Measurements from ENCODE around the gene LRRK1.

Gene LRRK1

DNA sequence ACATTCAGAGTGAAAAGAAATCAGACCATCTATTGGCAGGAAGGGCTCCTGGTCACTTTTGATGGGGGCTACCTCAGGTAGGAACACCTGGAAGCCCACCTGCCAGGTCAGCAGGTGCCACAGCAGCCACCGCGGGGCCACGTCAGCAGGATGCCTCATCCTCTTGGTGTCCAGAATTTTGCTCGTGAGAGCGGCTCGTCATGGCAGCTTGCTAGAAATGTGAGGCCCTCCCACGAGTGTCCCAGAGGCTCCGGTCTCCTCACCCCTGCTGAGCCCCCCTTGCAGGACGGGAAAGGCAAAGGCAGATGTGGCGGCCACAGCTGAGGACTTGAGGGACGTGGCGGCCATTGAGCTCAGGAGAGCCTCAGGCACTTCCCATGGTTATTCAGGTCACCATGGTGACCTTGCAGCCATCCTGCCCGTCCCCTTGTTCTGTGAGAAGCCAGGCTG is 129.4 kb downstream of the LRRK1 start:
- no peak for DNase-seq

DNA sequence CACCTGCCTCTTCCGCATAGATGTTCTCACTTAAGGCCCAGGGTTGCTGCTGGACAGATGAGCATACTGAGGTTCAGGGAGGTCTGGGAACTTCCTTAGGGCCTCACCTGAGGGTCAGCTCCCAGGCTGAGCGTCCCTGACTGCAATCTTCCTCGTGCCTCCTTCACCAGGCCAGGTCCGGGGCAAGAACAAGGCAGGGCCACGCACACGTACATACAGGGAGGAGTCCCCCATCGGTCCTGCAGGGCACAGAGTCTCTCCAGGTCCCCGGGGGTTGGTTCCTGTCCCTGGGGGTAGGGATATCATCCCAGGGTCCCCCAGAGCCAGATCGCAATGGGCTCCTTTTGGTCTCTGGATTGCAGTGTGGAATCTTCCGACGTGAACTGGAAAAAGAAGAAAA is 130.1 kb downstream of the LRRK1 start:
- no peak for DNase-seq

DNA sequence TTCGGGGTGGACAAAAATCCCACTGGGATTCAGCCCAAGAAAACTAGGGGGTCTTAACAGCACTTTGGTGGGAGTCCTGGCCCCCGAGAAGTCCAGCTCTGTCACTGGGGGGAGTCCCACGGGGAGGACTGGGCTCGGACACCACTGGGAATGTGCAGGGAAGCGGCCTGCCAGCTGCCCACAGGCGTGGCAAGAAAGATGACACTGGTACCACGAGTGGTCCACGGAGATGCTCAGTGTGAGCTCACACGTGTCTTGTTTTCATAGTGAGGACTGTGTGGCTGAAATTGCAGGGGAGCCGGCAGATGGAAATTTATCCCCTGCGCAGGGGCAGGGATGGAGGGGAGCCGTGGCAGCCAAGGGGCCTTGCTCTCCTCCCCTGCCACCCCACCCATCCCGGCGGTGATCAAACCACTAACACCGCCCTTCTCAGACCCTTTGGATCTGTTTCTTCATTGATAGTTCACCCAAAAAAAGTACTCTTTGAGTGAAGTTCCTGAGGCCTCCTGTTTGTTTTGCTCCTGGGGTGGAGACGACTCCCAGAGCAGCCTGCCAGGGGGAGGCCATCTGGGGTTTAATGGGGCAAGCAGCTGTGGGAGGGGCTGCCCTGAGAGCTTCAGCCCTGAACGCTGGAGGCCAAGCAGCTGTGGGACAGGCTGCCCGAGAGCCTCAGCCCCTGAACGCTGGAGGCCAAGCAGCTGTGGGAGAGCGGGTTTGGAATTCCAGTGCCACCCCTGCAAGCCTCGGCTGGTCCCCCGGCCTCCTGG is 130.9 kb downstream of the LRRK1 start:
- no peak for DNase-seq

DNA sequence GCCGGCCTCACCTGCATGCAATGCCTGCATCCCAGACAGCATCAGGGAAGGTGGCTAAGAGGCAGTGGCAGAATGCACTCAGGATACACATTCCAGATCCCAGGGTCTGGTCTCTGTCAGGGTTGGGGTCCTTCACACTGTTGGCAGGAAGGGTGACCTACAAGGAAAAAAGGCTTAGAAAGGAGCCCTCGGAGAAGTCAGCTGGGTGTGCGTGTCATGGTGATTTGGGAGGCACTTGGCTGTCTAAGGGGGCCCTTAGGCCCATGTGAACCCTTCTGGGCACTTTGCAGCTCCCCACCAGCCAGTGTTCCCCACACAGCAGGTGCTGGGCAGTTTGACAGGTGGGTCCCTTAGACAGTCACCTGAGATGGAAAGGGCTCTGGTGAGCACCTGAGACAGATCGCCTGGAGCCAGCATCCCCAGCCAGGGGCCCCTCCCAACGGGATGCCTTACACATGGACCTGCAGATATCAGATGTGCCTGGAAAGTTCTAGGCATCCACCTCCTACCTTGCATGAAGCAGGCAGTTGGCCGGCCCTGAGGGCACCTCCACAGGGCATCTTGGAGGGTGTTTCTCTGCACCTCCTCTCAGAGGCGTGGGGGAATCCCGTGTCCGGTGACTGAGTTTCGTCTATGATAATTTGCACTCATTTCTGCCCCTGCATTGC is 131.6 kb downstream of the LRRK1 start:
- no peak for DNase-seq

DNA sequence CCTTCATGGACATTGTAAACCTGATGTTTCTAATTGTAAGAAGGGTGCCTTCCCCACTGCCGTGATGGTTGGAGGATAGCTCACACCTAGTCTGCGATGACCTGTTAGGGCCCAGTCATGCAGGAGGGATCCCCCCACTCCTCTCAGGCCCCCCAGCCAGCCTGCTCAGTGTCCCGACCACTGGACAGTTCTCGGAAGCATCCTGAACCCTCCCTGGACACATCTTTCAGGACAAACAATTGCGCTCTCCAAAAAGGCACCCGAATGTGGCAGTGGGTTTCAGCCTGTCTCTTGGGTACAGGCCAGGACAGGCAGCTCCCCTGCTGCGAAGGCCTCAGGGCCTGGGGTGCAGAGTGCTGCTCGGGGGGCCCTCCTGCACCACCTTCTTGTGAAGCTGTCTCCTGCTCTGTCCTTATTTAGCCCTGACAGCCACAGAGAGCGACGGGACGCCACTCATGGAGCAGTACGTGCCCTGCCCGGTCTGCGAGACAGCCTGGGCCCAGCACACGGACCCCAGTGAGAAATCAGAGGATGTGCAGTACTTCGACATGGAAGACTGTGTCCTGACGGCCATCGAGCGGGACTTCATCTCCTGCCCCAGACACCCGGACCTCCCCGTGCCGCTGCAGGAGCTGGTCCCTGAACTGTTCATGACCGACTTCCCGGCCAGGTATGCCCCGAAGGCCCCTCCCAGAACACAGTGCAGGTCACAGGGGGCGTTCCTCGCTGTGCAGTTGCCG is 132.3 kb downstream of the LRRK1 start:
- no peak for DNase-seq

DNA sequence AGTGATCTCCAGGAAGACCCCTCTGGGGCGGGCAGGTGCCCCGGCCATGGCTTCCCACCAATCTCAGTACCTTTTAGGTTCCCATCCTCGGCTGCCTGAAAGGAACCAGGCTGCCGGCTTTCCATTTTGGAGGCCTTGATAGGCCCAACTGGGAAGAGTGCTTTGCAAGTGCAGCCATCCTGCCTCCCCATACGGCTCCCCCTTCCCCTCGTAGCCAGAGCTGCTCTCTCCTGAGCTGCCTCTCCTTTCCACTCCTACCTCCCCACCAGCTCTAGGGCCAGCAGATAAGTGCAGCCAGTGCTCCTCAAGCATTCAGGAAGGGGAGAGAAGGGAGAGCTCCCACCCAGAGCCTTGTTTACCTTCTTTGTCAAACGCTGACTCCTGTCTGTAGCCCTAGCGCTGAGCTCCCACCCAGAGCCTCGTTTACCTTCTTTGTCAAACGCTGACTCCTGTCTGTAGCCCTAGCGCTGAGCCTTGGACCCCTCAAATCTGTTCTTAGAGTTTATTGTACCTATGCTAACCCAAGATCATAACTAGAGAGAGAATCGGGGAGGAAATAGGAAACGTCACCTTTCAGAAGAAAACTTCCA is 133.0 kb downstream of the LRRK1 start:
- DNase-seq: no peak

DNA sequence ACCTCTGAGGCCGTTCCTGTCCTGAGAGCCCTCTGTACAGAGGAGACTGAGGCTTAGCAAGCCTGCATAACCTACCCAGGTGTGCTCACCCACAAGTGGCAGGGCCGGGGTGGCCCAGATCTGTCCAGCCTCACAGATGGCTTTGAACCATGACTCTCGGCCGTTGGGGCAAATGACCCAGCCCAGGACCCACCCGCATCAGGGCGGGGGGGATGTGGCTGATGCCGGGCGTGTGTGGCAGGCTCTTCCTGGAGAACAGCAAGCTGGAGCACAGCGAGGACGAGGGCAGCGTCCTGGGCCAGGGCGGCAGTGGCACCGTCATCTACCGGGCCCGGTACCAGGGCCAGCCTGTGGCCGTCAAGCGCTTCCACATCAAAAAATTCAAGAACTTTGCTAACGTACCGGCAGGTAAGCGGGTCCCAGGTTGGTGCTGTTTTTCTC is 133.5 kb downstream of the LRRK1 start:
- DNase-seq: no peak

DNA sequence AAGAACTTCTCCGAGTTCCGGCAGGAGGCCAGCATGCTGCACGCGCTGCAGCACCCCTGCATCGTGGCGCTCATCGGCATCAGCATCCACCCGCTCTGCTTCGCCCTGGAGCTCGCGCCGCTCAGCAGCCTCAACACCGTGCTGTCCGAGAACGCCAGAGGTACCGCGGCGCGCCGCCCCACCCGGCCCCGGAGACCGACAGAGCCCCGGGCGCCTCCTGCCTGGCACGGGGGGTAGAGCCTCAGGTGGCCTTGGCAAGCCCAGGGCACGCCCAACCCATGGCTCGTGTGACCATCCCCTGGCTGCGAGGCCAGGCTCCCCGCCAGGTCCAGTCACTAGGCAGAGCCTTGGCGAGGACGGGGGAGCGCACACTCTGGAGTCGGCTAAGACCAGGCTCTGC is 134.1 kb downstream of the LRRK1 start:
- no peak for DNase-seq

DNA sequence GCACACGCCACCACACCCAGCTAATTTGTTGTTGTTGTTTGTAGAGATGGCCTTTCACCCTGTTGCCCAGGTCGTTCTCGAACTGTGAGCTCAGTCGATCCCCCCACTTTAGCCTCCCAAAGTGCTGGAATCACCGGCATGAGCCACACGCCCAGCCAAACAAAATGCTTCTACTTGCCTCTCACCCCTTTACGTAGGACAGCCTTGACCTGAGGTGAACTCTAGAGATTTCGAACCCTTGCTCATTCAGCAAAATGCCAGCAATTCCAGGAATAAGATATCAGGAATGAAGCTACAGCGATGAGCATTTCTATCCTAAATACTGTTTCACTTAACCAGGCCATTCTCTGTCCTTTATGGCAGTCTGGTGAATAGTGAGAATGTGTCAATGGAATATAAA is 135.0 kb downstream of the LRRK1 start:
- DNase-seq: no peak

DNA sequence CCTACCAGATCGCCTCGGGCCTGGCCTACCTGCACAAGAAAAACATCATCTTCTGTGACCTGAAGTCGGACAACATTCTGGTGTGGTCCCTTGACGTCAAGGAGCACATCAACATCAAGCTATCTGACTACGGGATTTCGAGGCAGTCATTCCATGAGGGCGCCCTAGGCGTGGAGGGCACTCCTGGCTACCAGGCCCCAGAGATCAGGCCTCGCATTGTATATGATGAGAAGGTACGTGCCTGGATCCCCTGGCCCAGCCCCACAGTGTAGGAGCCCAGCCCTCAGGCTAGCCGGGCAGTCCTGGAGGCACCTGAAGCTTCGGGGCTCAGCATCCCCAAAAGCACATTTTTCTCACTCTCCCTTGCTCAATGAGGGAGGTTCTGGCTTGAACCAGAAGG is 135.8 kb downstream of the LRRK1 start:
- no peak for DNase-seq

DNA sequence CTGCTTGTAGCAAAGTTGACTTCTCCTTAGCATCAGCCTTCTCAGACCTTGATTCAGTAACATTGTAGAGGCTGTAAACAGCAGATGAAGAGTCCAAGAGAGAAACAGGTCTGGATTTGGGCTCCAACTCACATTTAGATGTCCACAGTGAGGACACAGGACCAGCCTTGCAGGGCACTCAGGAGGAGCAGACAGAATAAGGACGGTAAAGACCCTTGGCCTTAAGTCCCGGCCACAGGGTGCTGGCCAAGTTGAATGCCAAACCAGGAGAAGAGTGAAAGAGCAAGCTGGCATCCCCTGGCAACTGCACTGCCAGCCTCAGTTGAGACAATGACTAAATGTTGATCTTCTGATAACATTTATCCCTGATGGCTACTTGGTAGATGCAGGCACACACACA is 136.3 kb downstream of the LRRK1 start:
- no peak for DNase-seq

DNA sequence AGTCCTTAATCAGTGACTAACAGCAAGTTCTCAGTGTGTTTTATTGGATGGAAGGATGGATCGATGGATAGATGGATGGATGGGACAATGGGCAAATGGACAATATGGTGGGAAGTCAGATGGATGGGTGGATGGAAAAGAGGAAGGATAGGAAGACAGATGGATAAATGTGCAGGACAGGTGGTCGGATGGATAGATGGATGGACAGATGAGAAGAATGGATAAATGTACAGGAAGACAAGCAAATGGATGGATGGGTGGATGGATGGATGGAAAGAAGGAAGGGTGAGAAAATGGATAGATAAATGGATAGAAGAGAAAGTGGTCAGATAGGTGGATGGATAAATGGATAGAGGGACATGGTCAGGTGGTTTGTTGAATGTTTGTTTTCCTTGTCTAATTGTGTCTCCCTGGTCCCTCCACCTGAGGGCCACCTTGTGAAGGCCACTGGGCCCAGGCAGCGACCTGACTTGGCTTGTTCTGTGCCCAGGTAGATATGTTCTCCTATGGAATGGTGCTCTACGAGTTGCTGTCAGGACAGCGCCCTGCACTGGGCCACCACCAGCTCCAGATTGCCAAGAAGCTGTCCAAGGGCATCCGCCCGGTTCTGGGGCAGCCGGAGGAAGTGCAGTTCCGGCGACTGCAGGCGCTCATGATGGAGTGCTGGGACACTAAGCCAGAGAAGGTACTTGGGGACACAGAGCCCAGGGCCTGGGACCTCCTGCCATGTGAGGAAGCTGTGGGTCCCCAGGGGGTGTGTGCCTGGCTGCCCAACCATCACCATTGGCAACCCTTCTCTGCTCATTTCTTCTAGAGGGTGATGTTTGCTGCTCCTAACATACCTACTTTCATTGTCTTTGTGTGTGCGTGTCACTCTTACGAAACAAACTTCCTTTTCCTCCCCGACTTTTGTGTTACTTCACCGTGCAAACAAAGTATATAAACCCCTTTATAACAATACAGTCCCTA is 137.5 kb downstream of the LRRK1 start:
- DNase-seq: no peak

DNA sequence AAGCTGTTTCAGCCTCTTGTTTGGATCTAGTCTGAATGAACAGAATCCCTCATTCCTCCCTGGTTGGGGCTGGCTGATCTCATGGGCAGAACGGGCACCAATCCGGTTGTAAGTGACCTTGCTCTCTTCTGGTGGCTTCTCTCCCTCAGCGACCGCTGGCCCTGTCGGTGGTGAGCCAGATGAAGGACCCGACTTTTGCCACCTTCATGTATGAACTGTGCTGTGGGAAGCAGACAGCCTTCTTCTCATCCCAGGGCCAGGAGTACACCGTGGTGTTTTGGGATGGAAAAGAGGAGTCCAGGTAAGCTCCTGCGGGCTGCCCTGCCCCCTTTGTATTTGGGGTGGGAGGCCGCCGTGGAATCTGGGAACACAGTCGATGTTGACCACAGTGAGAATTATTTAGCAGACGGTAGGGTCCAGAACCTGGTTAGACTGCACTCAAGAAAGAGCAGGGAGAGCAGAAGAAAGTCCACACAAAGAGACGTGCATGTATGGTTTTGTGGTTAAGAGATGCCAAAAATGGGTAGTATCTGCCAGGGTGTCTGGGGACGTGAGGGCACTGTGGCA is 138.8 kb downstream of the LRRK1 start:
- DNase-seq: no peak

DNA sequence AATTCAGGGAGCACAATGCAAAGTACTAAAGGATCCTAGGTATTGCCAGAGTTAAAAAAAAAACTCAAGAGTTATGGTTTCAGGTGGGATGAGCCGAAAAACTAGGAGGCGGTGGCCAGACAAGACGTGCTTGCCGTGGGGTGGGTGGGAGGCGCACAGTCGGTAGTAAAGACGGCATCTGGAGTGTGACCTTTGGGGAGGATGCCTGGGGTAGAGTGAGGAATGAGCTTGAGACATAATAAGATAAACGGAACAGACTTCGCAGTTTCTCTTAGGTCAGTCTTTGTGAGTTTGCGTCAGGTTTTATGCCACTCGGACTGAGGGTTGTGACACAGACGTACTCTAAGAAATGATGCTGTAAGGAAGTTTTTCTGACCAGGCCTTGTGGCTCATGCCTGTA is 139.6 kb downstream of the LRRK1 start:
- DNase-seq: no peak

DNA sequence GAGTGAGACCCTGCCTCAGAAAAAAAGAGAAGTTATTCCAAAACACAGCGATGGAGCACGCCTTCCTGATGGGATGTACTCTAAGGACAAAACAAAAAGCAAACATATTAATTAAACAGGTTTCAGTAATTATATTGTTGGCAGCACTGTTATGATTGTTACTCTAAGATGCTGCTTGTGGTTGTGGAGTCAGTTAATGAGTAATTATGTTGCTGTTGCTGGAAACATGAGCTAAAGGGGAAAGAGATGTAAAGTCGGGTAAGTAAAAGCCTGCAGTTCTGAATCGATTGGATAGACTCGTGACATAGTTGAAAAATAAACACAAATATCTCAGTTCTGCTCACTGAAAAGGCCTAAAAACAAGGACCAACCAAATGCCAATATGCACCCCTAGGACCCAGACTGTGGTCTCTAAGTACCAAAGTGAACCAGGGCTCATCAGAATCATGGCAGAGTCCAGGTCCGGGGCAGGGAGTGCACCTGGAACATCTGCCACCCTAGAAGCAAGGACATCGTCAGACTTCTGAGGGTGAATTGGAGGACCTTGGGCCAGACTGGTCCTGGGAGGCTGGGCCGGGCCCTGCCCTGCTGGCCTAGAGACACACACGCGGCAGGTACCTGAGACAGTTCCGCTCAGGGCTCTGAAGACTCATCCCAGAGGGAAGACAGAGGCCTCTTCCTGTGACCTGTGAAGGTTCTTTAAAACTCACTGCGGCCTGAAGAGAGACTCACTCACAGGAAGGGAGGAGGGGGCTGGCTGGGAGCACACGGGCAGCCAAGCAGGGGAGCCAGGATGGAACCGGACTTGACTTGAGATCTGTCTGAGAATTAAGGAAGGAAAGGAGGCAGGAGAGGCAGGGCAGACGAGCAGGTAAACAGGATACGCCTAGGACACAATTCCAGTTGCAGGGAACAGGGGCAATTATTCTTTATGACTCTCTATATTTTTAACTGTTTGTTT is 140.5 kb downstream of the LRRK1 start:
- DNase-seq: no peak

DNA sequence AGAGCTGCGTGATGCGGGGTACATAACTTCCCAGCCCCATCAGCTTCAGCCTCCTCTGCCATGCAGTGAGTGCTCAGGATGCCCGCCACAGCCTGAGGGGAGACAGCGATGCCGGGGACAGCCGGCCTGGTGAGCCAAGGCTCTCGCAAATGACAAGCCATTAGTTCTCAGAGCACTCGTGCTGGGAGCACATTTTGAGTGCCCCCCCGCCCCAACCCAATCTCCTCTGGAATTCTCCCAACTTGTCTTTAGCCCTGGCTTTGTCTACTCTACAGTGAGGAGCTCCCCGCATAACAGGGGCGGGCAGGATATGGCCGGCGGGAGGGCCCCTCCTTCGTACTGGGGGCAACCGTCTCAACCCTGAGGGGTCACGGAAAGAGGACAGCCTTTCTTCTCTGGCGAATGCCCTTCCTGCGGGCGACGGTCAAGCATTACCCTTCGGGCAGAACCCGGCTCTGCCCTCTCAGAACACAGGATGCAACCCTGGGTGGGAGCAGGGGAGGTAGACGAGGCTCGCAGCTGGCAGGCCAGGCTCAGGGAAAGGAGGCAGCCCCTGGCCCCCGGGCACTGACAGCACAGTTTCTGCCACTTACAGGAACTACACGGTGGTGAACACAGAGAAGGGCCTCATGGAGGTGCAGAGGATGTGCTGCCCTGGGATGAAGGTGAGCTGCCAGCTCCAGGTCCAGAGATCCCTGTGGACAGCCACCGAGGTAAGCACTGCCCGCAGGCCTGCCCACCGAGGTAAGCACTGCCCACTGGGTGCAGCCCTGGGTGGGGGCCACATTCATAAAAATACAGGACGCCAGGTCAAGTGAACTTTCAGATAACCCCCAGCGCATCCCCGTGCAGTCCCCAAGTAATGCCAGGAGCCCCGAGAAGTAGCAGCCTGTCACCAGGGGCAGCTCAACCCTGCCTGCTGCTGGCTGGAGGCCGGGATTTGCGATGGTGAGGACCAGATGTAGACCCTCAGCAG is 141.7 kb downstream of the LRRK1 start:
- no peak for DNase-seq

DNA sequence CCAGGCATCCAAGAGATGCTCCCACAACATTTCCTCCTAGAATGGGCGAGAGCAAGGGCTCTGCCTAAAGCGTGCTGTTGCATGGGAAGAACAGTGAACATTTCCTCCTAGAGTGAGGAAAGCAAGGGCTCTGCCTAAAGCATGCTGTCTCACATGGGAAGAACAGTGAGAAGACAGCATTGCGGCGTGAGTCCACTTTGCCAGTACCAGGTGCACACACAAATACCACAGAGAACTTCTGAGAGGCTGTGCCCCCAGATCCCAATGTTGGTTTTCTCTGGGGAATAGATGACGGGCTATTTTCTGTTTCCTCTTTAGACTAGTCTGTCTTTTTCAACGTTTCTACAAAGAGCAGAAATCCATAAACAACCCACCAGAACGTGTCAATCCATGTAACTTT is 142.9 kb downstream of the LRRK1 start:
- no peak for DNase-seq

DNA sequence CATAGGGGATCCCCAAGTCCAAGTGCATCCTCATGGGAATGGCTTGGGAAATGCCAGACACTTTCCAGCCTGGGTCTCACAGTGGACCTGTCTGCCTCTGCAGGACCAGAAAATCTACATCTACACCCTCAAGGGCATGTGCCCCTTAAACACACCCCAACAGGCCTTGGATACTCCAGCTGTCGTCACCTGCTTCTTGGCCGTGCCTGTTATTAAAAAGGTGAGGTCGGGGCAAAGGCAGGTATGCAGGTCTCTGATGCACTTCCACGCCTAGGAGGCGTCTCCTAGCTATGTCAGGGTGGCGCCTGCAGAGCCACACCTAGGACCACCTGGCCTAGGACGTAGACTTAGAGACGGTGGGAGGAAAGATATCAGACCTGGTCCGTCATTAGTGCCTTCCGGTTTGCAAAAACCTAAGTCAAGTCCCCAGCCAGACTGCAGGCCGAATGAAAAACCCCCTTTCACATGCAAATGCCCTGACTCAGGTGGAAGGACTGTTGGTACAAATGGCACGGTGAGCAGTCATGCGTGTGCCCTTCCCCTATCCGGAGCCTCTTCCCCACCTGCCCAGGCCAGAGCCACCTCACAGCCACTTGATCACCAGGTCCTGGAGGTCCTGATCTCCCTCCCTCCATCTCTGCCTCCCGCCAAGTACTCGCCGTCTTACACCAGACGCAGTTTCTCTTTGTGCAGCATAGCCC is 143.5 kb downstream of the LRRK1 start:
- no peak for DNase-seq

DNA sequence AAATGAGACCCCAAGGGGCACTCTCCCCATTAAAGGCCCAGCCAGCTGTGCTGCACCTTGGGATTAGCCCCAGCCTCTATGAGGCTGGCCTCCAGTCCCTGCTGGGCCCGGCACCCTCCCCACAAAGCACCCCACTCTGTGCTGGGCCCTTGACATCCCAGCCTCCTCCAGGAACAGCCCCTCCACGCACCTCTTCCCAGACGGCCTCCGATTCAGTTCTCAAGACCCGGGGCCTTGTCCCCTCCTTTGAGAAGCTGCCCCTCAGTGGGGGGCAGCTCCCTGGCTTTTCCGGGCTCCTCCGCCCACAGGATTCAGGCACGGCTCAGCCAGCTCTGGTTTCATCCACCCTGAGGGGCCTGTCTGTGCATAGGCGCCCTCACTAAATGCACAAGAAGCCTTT is 144.1 kb downstream of the LRRK1 start:
- no peak for DNase-seq

All from NCI-H1105 (cell line).